H9 (cell line): Measurements from ENCODE around the gene MRTO4. TPM values are rescaled to one million over a fixed set of nuclear protein-coding genes. Genes with fewer than 3 reads are reported as not detected.

Experiments used
- DNase-seq: peaks from one replicate; pipeline ENCODE4 v3.0.0-alpha.2; 2017
- H2AFZ ChIP-seq: one replicate; pipeline ENCODE4 v1.6.1; 2013; ENCODE audit warnings: mild to moderate bottlenecking, low read length, control low read depth, moderate library complexity
- H2AK5ac ChIP-seq: 2 replicates; pipeline ENCODE4 v1.6.1; 2013; ENCODE audit warnings: low read length, control low read depth, mixed read lengths; ENCODE audit not compliant: insufficient read length
- H2BK120ac ChIP-seq: one replicate; pipeline ENCODE4 v1.6.1; 2013; ENCODE audit warnings: low read depth, mild to moderate bottlenecking, low read length, control low read depth, inconsistent platforms; ENCODE audit not compliant: poor library complexity, severe bottlenecking
- H2BK12ac ChIP-seq: 2 replicates; pipeline ENCODE4 v1.6.1; 2013; ENCODE audit warnings: low read length, control low read depth, mixed read lengths, low read depth; ENCODE audit not compliant: insufficient read length
- H2BK15ac ChIP-seq: 2 replicates; pipeline ENCODE4 v1.6.1; 2013; ENCODE audit warnings: low read depth, low read length, control low read depth
- H2BK20ac ChIP-seq: one replicate; pipeline ENCODE4 v1.6.1; 2013; ENCODE audit warnings: low read depth, mild to moderate bottlenecking, low read length, control low read depth, inconsistent platforms; ENCODE audit not compliant: poor library complexity, severe bottlenecking
- H2BK5ac ChIP-seq: 2 replicates; pipeline ENCODE4 v1.6.1; 2013; ENCODE audit warnings: low read length, control low read depth, mixed read lengths; ENCODE audit not compliant: insufficient read length
- H3K14ac ChIP-seq: 2 replicates; pipeline ENCODE4 v1.6.1; 2013; ENCODE audit warnings: low read length, control low read depth; ENCODE audit not compliant: insufficient read depth
- H3K18ac ChIP-seq: 2 replicates; pipeline ENCODE4 v1.6.1; 2013; ENCODE audit warnings: low read depth, mild to moderate bottlenecking, mixed read lengths, low read length, control low read depth; ENCODE audit not compliant: insufficient read length
- H3K23ac ChIP-seq: 2 replicates; pipeline ENCODE4 v1.6.1; 2013; ENCODE audit warnings: low read length, control low read depth, mixed read lengths, low read depth; ENCODE audit not compliant: insufficient read length
- H3K23me2 ChIP-seq: 2 replicates; pipeline ENCODE4 v1.6.1; 2013; ENCODE audit warnings: low read depth, mild to moderate bottlenecking, mixed read lengths, low read length, control low read depth; ENCODE audit not compliant: insufficient read length, poor library complexity, severe bottlenecking
- H3K27ac ChIP-seq: 2 replicates; pipeline ENCODE4 v1.5.1; 2013; ENCODE audit warnings: low read length, control low read depth, mixed read lengths, low read depth; ENCODE audit not compliant: insufficient read length
- H3K27me3 ChIP-seq: 2 replicates; pipeline ENCODE4 v1.6.1; 2013; ENCODE audit warnings: low read length, control low read depth, inconsistent platforms; ENCODE audit not compliant: insufficient read depth
- H3K4ac ChIP-seq: 2 replicates; pipeline ENCODE4 v1.6.1; 2013; ENCODE audit warnings: low read depth, mild to moderate bottlenecking, control low read depth, inconsistent platforms, low read length, moderate library complexity
- H3K4me1 ChIP-seq: 2 replicates; pipeline ENCODE4 v1.6.1; 2013; ENCODE audit warnings: low read length, control low read depth, inconsistent platforms; ENCODE audit not compliant: insufficient read depth
- H3K4me2 ChIP-seq: 2 replicates; pipeline ENCODE4 v1.6.1; 2013; ENCODE audit warnings: low read length, control low read depth, mixed read lengths; ENCODE audit not compliant: insufficient read length, insufficient read depth
- H3K56ac ChIP-seq: 2 replicates; pipeline ENCODE4 v1.6.1; 2013; ENCODE audit warnings: low read depth, mild to moderate bottlenecking, mixed read lengths, low read length, control low read depth; ENCODE audit not compliant: insufficient read length
- H3K79me1 ChIP-seq: 2 replicates; pipeline ENCODE4 v1.6.1; 2013; ENCODE audit warnings: low read depth, mild to moderate bottlenecking, moderate library complexity, low read length, control low read depth, inconsistent platforms; ENCODE audit not compliant: insufficient read depth, poor library complexity, severe bottlenecking
- H3K79me2 ChIP-seq: 2 replicates; pipeline ENCODE4 v1.6.1; 2013; ENCODE audit warnings: low read length, control low read depth, inconsistent platforms; ENCODE audit not compliant: insufficient read depth
- H3K9ac ChIP-seq: 2 replicates; pipeline ENCODE4 v1.6.1; 2013; ENCODE audit warnings: low read length, control low read depth, mixed read lengths; ENCODE audit not compliant: insufficient read length; ENCODE audit errors: extremely low read depth
- H3K9me3 ChIP-seq: one replicate; pipeline ENCODE4 v1.6.1; 2013; ENCODE audit warnings: low read depth, low read length, inconsistent platforms; ENCODE audit not compliant: control insufficient read depth
- H3T11ph ChIP-seq: one replicate; pipeline ENCODE4 v1.6.1; 2013; ENCODE audit warnings: mild to moderate bottlenecking, low read length, control low read depth, inconsistent platforms
- H4K20me1 ChIP-seq: one replicate; pipeline ENCODE4 v1.6.1; 2013; ENCODE audit not compliant: control insufficient read depth, insufficient read length, insufficient read depth
- H4K5ac ChIP-seq: 2 replicates; pipeline ENCODE4 v1.6.1; 2013; ENCODE audit warnings: low read depth, mild to moderate bottlenecking, mixed read lengths, low read length, control low read depth; ENCODE audit not compliant: insufficient read length
- H4K8ac ChIP-seq: replicated peaks from 2 replicates; pipeline ENCODE4 v1.6.1; 2013; ENCODE audit warnings: low read length, control low read depth, mixed read lengths, low read depth; ENCODE audit not compliant: insufficient read length
- H4K91ac ChIP-seq: 2 replicates; pipeline ENCODE4 v1.6.1; 2013; ENCODE audit warnings: low read depth, mild to moderate bottlenecking, moderate library complexity, mixed read lengths, low read length, control low read depth; ENCODE audit not compliant: insufficient read length
- H3K27ac Mint-ChIP-seq, 3 experiments: 2 replicates in 2 of 3; 3 replicates in 1 of 3; pipeline ENCODE4 v1.8.0; 2020 to 2021; ENCODE audit warnings: mixed read lengths in 3 of 3, mild to moderate bottlenecking in 1 of 3, moderate library complexity in 1 of 3
- H3K27me3 Mint-ChIP-seq: 2 replicates; pipeline ENCODE4 v1.8.0; 2021; ENCODE audit warnings: low read depth, mild to moderate bottlenecking, moderate library complexity, mixed read lengths
- H3K36me3 Mint-ChIP-seq, 3 experiments: 2 replicates in 2 of 3; 3 replicates in 1 of 3; pipeline ENCODE4 v1.8.0; 2020 to 2021; ENCODE audit warnings: low read depth in 3 of 3, mixed read lengths in 3 of 3; ENCODE audit not compliant: insufficient read depth in 1 of 3
- H3K4me1 Mint-ChIP-seq, 2 experiments: 2 replicates each; pipeline ENCODE4 v1.8.0; 2020; ENCODE audit warnings: mixed read lengths in 2 of 2
- H3K4me3 Mint-ChIP-seq, 2 experiments: 2 replicates in 1 of 2; 3 replicates in 1 of 2; pipeline ENCODE4 v1.8.0; 2020 to 2021; ENCODE audit warnings: mild to moderate bottlenecking in 2 of 2, mixed read lengths in 2 of 2, moderate library complexity in 1 of 2
- H3K9me3 Mint-ChIP-seq, 2 experiments: 2 replicates in 1 of 2; 3 replicates in 1 of 2; pipeline ENCODE4 v1.8.0; 2020; ENCODE audit warnings: mild to moderate bottlenecking in 2 of 2, mixed read lengths in 2 of 2, moderate library complexity in 1 of 2
- WGBS: extraction: QIAGEN DNeasy Blood & Tissue Kit; methylation state at CpG from one replicate; pipeline ENCODE4 v1.1.7; 2013; ENCODE audit warnings: missing lambda C conversion rate, low lambda C conversion rate, mixed read lengths; ENCODE audit not compliant: insufficient read length; ENCODE audit errors: extremely low coverage; 5-methylcytosine and 5-hydroxymethylcytosine counted together
- total RNA-seq: library from RNA; stranded (reverse); gene quantifications from 2 replicates; pipeline ENCODE4 v1.2.1, GENCODE V29; 2021
- TF ChIP-seq, protein P1 (sequence below): fragments of 200-600 bp; sonication (generic); conservative IDR thresholded peaks from 3 replicates; pipeline ENCODE4 v1.8.0; 2021; ENCODE audit warnings: antibody characterized with exemption, mild to moderate bottlenecking

The MRTO4 gene
- total RNA-seq, 1 experiment from 2014 or later, result 78.3 TPM

DNA sequence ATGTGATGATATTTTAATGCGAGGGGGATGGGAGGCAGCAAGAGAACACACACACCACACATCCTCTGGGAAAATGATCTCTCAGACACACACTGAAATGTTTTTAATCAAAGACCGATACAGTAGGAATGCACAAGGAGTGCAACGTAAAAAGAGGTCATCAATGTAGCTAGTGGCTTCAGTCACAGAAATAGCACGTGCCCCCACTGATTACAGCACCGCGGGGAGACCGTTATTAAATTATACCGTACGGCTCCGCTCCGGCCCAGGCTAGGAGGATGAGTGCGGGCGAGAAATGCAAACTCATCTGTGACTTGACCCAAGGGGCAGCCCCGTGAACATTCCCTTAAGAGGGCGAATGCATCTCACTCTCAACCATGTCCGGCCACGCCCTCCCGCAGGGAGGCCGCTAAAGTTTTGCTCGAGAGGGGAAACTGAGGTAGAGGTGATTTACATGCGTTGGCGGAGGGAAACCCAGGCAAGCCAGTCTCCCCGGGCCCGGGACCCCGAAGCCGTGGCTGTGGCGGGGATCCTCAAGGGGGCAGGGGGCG lies 42.1 kb upstream of the MRTO4 start:
- no peak overlapping the region for H2AK5ac ChIP-seq
- no peaks in the 10 kb centered on the region for H3K27me3 ChIP-seq
- no peak overlapping the region for H2BK15ac ChIP-seq
- H2BK120ac ChIP-seq, result peak overlapping the region; percentile 71
- H3K14ac ChIP-seq, result peak overlapping the region; percentile 94
- H3K4ac ChIP-seq, result no peak overlapping the region; the same call in 1 of the 2 replicates
- TF ChIP-seq, protein P1, sequence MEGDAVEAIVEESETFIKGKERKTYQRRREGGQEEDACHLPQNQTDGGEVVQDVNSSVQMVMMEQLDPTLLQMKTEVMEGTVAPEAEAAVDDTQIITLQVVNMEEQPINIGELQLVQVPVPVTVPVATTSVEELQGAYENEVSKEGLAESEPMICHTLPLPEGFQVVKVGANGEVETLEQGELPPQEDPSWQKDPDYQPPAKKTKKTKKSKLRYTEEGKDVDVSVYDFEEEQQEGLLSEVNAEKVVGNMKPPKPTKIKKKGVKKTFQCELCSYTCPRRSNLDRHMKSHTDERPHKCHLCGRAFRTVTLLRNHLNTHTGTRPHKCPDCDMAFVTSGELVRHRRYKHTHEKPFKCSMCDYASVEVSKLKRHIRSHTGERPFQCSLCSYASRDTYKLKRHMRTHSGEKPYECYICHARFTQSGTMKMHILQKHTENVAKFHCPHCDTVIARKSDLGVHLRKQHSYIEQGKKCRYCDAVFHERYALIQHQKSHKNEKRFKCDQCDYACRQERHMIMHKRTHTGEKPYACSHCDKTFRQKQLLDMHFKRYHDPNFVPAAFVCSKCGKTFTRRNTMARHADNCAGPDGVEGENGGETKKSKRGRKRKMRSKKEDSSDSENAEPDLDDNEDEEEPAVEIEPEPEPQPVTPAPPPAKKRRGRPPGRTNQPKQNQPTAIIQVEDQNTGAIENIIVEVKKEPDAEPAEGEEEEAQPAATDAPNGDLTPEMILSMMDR, result no peak
- H3K27ac ChIP-seq, result peak overlapping the region; percentile 15
- no peak overlapping the region for H2AFZ ChIP-seq
- peak overlapping the region; percentile 84 to 98 (median 97) for H3K27ac Mint-ChIP-seq
- WGBS, result no CpG with 5 or more reads among the region's 28 CpGs
- no peaks in the 10 kb centered on the region for H3K9me3 Mint-ChIP-seq
- no peak overlapping the region for H3K23ac ChIP-seq
- no peak overlapping the region for H4K91ac ChIP-seq
- H3K4me3 Mint-ChIP-seq, result peak overlapping the region; percentile 82 to 90
- peak overlapping the region; percentile 57 for H3K56ac ChIP-seq
- peaks cover 10% of the 10 kb centered on the region for H3K79me1 ChIP-seq
- H3K9me3 ChIP-seq, result no peaks in the 10 kb centered on the region
- peaks cover 27 to 28% of the 10 kb centered on the region in 2 experiments for H3K4me1 Mint-ChIP-seq
- H3K79me2 ChIP-seq, result peaks cover 49% of the 10 kb centered on the region
- no peaks in the 10 kb centered on the region; the same call in 1 of the 2 replicates for H3K4me1 ChIP-seq
- no peak overlapping the region for H2BK12ac ChIP-seq
- no peaks in the 10 kb centered on the region for H4K20me1 ChIP-seq
- H2BK5ac ChIP-seq, result no peak overlapping the region
- no peaks in the 10 kb centered on the region for H3K27me3 Mint-ChIP-seq
- H3K18ac ChIP-seq, result peak overlapping the region; percentile 97
- H3K4me2 ChIP-seq, result peak overlapping the region; percentile 99
- peaks cover 0 to 15% (median 11%) of the 10 kb centered on the region in 3 experiments; a peak in 6 of 7 replicates for H3K36me3 Mint-ChIP-seq
- no peak overlapping the region for H4K8ac ChIP-seq
- no peak for DNase-seq
- H3K23me2 ChIP-seq, result peaks cover 11% of the 10 kb centered on the region
- peak overlapping the region; percentile 92 for H3K9ac ChIP-seq
- no peak overlapping the region for H3T11ph ChIP-seq
- peak overlapping the region; percentile 46 for H4K5ac ChIP-seq
- no peak overlapping the region for H2BK20ac ChIP-seq
